ENCODE data around the gene RBMS1.
A peak's percentile ranks its signal among the peaks of the same experiment; 100 is the strongest.

RBMS1 gene

GRCh38 chr2:160252278-160252887 is 241.2 kb downstream of the RBMS1 start:
- peak; percentile 32 for DNase-seq (ENCODE audit: low spot score)

DNA sequence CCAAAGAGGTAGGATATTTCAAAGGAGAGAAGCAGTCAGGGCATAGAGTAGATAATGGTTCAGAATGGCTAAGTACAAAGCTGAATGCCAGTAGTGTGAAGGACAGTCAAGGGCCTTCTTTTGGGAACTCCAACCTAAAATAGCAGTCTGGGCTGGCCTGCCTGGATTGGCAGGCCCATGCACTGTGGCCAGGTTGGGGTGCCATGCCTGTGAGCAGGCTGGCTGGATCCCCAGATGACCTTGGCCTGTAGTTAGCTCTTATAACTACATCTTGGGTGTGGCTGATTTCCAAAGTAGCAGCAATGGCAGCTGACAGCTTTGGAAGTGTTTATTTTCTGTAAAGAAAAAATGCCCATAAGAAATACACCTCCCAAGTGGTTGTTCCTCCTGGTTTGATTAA is 242.0 kb downstream of the RBMS1 start:
- no peak for DNase-seq (ENCODE audit: low spot score)

DNA sequence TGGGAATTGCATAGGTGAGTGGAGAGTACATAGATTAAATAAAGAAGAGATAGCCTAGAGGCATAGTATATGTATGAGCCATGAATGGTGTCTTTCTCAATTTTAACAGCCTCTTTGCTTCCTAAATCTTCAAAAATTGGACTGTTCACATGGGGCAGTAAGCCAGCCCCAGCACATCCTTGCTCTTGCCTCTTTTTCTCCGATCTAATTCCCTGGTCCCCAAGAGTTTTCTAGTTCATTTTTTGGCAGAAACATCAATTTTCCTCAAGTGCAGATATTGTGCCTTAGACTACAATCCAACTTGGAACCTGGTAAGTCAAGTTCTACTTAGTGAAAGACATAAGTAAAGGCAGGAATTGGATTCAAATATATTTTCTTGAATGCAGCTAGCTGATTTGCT is 243.7 kb downstream of the RBMS1 start:
- DNase-seq (ENCODE audit: low spot score): no peak

GRCh38 chr2:160247296-160248035 is 246.1 kb downstream of the RBMS1 start:
- DNase-seq (ENCODE audit: low spot score): no peak

DNA sequence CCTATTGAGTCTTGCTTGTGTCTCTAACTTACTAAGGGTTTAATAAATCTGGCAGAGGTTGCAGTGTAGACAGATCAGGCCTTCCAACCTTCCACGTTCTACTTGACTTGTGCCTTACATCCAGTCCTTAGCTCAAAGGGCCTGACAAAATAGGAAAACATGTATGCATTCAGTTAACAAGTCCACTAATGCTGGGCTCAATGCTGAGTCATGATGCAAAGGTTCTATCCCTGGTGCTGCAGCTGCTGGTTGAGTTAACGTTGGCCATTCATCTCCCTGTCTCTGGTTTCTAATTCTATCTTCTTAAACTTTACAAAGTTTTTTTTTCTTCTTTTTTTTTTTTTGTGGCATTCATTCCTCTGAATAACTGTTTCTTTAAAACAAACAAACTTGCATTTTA is 247.3 kb downstream of the RBMS1 start:
- no peak for DNase-seq (ENCODE audit: low spot score)

- no peak for DNase-seq (ENCODE audit: low spot score)
Observed at GRCh38 chr2:160245614-160246155, 247.9 kb downstream of the RBMS1 start.

GRCh38 chr2:160242893-160243564 is 250.6 kb downstream of the RBMS1 start:
- DNase-seq (ENCODE audit: low spot score): no peak

DNA sequence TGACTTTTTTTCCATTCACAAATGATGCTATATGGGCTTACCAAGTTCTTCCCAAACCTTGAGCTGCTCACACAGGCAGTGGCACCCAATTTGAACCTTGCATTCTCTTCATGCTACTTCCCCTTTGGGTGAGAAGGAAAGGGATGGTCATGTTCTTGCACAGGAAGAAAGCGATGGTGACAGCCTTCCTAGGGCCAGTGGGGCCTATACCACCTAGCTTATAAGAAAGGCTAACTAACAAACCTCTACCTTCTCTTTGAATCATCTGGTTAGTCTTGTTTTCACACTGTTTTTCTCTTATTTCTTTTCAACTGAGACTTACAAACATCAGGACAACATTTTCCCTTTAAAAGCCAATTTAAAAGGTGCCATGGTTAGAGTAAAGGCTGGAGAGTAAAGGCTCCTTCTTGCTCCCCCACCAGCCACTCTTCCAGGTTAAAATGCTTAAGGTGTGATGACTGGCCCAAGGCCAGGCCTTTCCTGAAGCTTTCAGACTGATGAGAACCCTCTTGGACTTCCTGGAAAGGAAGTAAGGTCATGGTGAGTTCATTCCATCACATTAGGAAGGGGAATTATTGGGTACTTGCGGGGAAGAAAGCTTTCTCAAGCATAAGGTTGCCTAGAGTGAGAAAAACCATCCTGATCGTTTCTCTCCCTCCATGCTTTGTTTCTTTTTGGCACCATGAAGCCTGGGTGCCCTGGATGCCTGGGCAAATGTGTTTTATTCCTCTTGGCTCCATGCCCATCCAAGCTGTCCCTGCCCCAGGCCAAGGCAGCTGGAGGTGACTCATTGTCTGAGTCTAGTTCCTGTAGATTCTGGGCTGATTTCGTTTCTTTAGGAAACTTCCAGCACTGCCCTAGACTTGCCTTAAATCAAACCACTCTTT is 252.1 kb downstream of the RBMS1 start:
- peak; percentile 58 for DNase-seq (ENCODE audit: low spot score)

GRCh38 chr2:160239436-160239835 is 254.2 kb downstream of the RBMS1 start:
- DNase-seq (ENCODE audit: low spot score): no peak

- no peak for DNase-seq (ENCODE audit: low spot score)
Observed at GRCh38 chr2:160238392-160238791, 255.2 kb downstream of the RBMS1 start.

DNA sequence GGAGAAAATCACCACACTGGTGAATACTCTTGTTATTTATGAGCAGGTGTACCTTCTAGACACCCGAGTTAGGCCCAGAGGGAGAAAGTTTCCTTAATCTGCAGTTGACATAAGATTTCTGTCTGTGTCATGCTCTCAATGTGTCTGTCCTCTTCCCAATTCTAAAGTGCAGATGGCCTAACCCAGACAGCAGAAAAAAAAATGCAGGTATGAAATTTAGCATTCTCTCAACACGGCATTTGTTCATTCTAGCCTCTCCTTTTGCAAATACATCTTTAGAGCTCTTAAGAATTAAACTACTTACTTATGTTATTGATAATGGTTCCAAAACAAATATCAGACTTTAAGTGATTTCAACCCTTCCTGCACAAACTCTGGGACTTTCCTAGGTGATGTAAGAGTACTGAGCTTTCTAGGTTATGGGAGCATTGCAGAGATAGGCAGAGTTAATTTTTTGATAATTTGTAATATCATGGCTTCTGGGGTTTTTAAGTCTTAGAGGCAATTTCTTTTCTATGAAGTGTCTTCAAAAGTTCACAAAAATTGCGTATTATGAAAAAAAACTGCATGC is 260.6 kb downstream of the RBMS1 start:
- DNase-seq (ENCODE audit: low spot score): no peak

DNA sequence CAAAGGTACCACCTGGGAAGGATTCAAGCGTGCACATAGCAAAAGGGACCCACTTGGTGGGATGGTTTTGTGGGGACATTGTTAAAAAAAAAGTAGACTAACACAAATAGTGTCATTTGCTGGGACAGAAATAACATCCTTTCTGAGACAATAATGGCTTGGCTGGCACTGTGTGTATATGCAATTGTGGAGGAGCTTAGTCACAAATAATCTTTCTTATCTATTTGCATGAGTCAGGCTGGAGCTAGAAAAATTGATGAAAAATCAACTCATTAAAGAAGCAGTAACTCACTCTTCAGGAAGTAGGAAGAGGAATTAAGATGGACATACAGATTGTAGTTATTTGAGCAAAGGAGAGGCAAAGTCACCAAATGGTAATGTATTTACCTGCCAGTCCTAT is 264.0 kb downstream of the RBMS1 start:
- DNase-seq (ENCODE audit: low spot score): no peak

- peak; percentile 55 for DNase-seq (ENCODE audit: low spot score)
Observed at GRCh38 chr2:160228141-160228917, 265.3 kb downstream of the RBMS1 start.

- no peak for DNase-seq (ENCODE audit: low spot score)
Observed at GRCh38 chr2:160227293-160227915, 266.2 kb downstream of the RBMS1 start.

GRCh38 chr2:160226367-160226766 is 267.2 kb downstream of the RBMS1 start:
- DNase-seq (ENCODE audit: low spot score): no peak

GRCh38 chr2:160225722-160226121 is 267.9 kb downstream of the RBMS1 start:
- DNase-seq (ENCODE audit: low spot score): no peak

GRCh38 chr2:160224507-160224906 is 269.1 kb downstream of the RBMS1 start:
- no peak for DNase-seq (ENCODE audit: low spot score)

GRCh38 chr2:160224060-160224459 is 269.5 kb downstream of the RBMS1 start:
- DNase-seq (ENCODE audit: low spot score): peak; percentile 91

DNA sequence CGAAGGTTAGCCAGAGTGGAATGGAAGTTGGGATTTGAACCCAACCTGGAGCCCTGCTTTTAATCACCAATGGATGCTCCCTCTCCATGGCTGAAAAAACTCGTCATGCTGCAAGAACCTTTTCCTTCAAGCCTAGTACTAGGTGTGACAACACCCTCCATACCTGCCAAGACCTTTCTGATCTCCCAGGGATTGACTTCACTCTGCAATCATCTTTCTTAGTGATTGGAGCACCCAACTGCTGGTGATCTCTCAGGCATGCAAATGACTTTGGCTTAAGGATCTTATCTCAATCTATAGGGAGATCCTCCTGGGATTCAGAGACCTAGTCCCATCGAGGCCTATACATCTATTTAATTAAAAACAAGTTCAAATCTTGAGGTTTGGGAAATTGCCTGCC is 270.0 kb downstream of the RBMS1 start:
- DNase-seq (ENCODE audit: low spot score): no peak

DNA sequence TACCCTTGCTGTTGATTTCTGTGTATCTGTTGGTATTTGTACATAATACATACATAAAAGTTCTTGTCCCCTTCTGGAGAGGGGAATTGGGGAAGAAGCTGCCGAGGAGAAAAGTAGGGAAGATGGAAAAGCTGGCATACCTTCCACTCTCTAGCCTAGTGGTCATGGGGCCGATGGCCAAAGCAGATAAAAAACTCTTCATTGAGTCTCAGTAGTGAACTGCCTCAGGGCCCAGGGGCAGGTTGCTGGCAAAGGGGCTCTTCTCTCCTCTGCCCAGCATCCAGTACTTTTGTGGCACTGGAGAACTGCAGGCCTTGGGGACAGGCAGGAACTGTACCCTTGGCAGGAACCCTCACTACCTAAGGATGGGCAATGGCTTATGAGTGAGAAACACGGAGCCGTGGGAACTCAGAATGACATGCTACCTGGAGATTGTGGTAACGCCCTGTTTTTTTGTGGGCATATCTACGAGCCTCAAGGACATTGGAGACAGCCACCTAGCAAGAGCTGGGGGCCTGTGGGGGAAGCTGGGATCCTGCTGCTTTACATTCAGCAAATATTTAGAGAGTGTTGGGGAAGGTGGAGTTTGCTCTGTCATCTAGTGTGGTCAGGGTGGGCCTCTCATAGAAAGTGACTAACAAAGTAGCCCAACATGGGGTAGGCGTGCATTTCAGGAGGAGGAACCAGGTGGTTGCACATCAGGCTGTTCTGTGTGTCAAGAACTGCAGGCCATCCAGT is 270.9 kb downstream of the RBMS1 start:
- DNase-seq (ENCODE audit: low spot score): no peak
